Measurements from ENCODE around the gene LMX1B.

DNA sequence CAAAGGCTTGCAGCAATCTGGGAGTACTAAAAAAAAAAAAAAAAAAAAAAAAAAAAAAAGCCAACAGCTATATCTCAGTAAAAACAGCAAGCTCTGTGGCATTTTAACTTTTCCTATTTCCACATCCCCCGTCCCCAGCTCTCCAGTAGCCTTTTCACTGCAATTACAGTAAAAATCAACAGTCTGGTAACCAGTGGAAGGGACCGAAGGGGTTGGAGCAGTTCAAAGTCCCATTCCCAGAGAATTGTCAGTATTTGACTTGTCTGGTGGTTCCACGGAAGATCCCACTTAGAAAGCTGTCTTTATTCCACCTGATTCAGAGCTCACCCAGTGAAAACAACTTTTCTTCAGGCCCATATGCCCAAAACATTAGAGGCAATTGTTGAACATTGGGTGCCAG, 119.3 kb downstream of the LMX1B start:
- TF ChIP-seq CTCF (tag by site-specific recombination; IDR thresholded peaks at IDR 0.05) (no peak), YY1 (tag by site-specific recombination; IDR thresholded peaks at IDR 0.05) (no peak), ZNF211 (tag by site-specific recombination; IDR thresholded peaks at IDR 0.05; ENCODE audit: low read depth) (no peak), ZNF830 (tag by site-specific recombination; IDR thresholded peaks at IDR 0.05; ENCODE audit: low read depth) (no peak)
- TF ChIP-seq, protein P1, sequence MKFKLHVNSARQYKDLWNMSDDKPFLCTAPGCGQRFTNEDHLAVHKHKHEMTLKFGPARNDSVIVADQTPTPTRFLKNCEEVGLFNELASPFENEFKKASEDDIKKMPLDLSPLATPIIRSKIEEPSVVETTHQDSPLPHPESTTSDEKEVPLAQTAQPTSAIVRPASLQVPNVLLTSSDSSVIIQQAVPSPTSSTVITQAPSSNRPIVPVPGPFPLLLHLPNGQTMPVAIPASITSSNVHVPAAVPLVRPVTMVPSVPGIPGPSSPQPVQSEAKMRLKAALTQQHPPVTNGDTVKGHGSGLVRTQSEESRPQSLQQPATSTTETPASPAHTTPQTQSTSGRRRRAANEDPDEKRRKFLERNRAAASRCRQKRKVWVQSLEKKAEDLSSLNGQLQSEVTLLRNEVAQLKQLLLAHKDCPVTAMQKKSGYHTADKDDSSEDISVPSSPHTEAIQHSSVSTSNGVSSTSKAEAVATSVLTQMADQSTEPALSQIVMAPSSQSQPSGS (tag by site-specific recombination; IDR thresholded peaks at IDR 0.05; ENCODE audit: low read depth) = no peak
- TF ChIP-seq, protein P2, sequence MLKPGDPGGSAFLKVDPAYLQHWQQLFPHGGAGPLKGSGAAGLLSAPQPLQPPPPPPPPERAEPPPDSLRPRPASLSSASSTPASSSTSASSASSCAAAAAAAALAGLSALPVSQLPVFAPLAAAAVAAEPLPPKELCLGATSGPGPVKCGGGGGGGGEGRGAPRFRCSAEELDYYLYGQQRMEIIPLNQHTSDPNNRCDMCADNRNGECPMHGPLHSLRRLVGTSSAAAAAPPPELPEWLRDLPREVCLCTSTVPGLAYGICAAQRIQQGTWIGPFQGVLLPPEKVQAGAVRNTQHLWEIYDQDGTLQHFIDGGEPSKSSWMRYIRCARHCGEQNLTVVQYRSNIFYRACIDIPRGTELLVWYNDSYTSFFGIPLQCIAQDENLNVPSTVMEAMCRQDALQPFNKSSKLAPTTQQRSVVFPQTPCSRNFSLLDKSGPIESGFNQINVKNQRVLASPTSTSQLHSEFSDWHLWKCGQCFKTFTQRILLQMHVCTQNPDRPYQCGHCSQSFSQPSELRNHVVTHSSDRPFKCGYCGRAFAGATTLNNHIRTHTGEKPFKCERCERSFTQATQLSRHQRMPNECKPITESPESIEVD (tag by site-specific recombination; IDR thresholded peaks at IDR 0.05) = no peak

All from HEK293 (cell line).